ENCODE data around the gene OR1K1. TPM values are rescaled to one million over a fixed set of nuclear protein-coding genes. Genes with fewer than 3 reads are reported as not detected.
A peak's percentile ranks its signal among the peaks of the same experiment; 100 is the strongest.
"Not testable (repeated sequence)": the region's sequence is repeated elsewhere in the genome, so short reads cannot be mapped to it uniquely, and the experiment has no call there.

Gene OR1K1
- total RNA-seq, 2 donors from 2014 or later: not detected

DNA sequence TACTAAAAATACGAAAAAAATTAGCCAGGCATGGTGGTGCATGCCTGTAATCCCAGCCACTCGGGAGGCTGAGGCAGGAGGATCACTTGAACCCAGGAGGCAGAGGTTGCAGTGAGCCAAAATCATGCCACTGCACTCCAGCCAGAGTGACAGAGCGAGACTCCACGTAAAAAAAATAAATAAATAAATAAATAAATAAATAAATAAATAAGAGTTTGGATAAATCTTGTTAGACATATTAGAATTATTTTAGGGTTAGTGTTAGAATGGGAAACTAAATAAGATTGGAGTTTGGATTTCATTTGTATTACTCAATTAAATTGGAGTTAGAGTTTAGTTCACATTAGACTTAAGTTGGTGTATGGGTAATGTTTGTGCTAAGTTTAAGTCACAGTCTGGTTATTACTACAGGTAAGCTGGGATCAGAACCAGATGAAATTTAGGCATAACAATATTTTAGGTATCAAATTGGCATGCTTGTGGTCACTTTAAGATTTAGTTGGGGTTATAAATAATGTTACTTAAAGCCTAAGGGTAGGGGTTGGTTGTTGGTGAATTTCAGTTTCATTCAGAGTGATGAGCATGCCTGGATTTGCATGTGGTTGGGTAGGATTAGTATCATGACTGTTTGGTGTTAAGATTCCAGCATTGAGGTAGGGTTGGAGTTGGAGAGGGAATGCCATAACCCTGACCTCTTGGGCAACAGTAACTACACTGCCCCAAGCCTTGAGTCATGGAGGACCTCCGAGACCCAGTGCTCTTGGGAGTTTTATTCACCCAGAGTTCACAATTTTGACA is 7.9 kb upstream of the OR1K1 start:
- Mint-ChIP-seq H3K36me3 (ENCODE audit: low read depth) (peaks cover 7% of the 10 kb centered on the region), H3K4me1 (peaks cover 2% of the 10 kb centered on the region), H3K27ac (no peak overlapping the region), H3K27me3 (no peaks in the 10 kb centered on the region), H3K4me3 (no peak overlapping the region)
- no peaks in the 10 kb centered on the region for H3K9me3 ChIP-seq (ENCODE audit: control insufficient read depth, low read length, poor library complexity, severe bottlenecking)
- DNase-seq (no peak), ATAC-seq (no peak)

GRCh38 chr9:122797316-122798063 is 2.4 kb upstream of the OR1K1 start:
- ATAC-seq (no peak), DNase-seq (no peak)
- Mint-ChIP-seq H3K4me3 (no peak overlapping the region), H3K4me1 (no peaks in the 10 kb centered on the region), H3K27me3 (no peaks in the 10 kb centered on the region), H3K36me3 (ENCODE audit: low read depth) (no peaks in the 10 kb centered on the region), H3K27ac (no peak overlapping the region)
- H3K9me3 ChIP-seq (ENCODE audit: control insufficient read depth, low read length, poor library complexity, severe bottlenecking): no peaks in the 10 kb centered on the region

- DNase-seq: no peak
- no peaks in the 10 kb centered on the region for H3K27me3 Mint-ChIP-seq
- no peaks in the 10 kb centered on the region for H3K9me3 ChIP-seq (ENCODE audit: control insufficient read depth, low read length, poor library complexity, severe bottlenecking)
- H3K27ac Mint-ChIP-seq: no peak overlapping the region
- peaks cover 5% of the 10 kb centered on the region for H3K36me3 Mint-ChIP-seq (ENCODE audit: low read depth)
- H3K4me1 Mint-ChIP-seq: peaks cover 15% of the 10 kb centered on the region
- no peak overlapping the region for H3K4me3 Mint-ChIP-seq
- ATAC-seq: no peak
Observed at GRCh38 chr9:122806661-122807060, 6.7 kb downstream of the OR1K1 start.

DNA sequence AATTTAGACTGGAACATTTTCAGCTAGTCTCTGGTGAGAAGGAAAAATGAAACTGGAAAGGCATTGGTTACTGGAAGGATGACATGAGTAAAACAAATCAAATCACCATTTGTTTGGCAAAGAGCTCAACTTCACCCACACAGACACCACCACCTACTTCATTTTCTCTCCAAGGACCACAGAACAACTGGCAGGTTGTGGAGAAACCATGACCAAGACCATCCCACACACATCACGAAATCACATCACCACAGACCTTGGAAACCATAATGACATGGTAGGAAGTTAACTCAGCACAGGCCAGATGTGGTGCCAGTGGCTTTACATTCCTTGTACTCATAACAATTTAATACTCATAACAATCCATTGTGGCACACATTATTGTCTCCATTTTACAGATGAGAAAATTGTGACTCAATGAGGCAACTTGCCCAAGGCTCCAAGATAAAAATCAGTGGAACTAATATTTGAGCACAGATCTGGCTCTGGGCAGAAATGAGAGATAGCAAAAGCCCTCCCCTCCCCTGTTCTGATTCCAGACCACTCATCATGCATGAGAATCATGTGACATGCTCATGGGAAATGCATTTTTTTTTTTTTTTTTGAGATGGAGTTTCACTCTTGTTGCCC is 7.5 kb downstream of the OR1K1 start:
- ATAC-seq: no peak
- Mint-ChIP-seq H3K4me3 (no peak overlapping the region), H3K27ac (peak overlapping the region; percentile 14), H3K27me3 (no peaks in the 10 kb centered on the region), H3K4me1 (peaks cover 15% of the 10 kb centered on the region), H3K36me3 (ENCODE audit: low read depth) (peaks cover 5% of the 10 kb centered on the region)
- H3K9me3 ChIP-seq (ENCODE audit: control insufficient read depth, low read length, poor library complexity, severe bottlenecking): no peaks in the 10 kb centered on the region
- no peak for DNase-seq

DNA sequence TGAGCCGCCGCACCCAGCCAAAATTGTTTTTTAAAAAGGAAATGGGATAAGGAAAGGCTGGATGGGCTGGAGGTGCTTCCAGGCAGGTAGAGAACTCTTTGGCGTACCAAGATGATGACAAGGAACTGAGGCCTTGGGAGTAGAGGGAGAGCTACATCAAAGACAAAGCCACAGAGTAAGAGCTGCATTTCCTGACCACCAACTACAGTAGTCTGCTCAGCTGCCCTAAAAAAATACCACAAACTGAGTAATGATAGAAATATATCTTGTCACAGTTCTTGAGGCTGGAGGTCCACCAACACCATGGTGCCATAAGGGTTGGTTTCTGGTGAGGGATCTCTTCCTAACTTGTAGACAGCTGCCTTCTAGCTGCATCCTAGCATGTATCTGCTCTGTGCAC is 8.2 kb downstream of the OR1K1 start:
- Mint-ChIP-seq H3K36me3 (ENCODE audit: low read depth) (peaks cover 3% of the 10 kb centered on the region), H3K27me3 (no peaks in the 10 kb centered on the region), H3K27ac (no peak overlapping the region), H3K4me3 (no peak overlapping the region), H3K4me1 (peaks cover 11% of the 10 kb centered on the region)
- ATAC-seq (peak; percentile 68), DNase-seq (no peak)
- no peaks in the 10 kb centered on the region for H3K9me3 ChIP-seq (ENCODE audit: control insufficient read depth, low read length, poor library complexity, severe bottlenecking)

DNA sequence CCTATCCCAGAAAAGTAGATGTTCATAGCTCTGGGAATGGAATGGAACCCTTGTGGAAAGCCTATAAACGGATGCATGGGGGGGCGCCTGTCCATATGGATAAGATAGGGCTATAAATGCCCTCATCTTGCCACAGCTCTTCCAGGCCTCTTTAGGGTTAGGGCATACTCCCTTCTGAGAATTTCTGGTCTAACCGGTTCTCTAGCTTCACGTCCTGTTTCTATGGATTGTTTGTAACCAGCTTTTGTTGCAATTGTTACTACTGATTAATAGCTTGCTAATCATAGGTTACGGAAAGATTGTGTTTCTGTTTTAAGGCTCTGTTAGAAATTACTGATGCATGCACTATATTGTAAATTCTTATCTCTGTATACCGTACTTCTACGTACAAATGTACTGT is 9.3 kb downstream of the OR1K1 start:
- not testable (repeated sequence) for ATAC-seq; H3K9me3 ChIP-seq (ENCODE audit: control insufficient read depth, low read length, poor library complexity, severe bottlenecking); H3K36me3 Mint-ChIP-seq (ENCODE audit: low read depth); DNase-seq; H3K27ac Mint-ChIP-seq; H3K4me3 Mint-ChIP-seq; H3K27me3 Mint-ChIP-seq
- H3K4me1 Mint-ChIP-seq: peaks cover 10% of the 10 kb centered on the region

- peak; percentile 91 for ATAC-seq
Observed at GRCh38 chr9:122810306-122810946, 10.5 kb downstream of the OR1K1 start.

DNA sequence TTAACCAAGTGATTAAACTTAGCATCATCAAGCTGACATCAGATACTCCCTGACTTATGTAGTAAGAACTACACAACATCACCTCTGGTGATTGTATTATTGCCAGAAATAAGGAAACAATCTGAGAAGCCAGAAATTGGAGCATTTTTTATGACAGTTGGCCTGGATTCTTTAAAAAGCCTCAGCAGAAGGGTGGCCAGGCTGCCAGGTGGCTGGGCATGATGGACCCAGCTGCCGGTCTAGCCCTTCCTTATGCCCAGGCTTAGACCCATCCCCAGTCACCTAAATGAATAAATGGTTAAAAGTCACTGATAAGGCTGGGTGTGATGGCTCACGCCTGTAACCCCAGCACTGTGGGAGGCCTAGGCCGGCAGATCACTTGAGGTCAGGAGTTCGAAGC is 12.8 kb downstream of the OR1K1 start:
- Mint-ChIP-seq H3K36me3 (ENCODE audit: low read depth) (no peaks in the 10 kb centered on the region), H3K27ac (no peak overlapping the region), H3K4me1 (peaks cover 15% of the 10 kb centered on the region), H3K4me3 (no peak overlapping the region), H3K27me3 (no peaks in the 10 kb centered on the region)
- no peaks in the 10 kb centered on the region for H3K9me3 ChIP-seq (ENCODE audit: control insufficient read depth, low read length, poor library complexity, severe bottlenecking)
- no peak for DNase-seq
- ATAC-seq: no peak

More at GRCh38 chr9:122810306-122810946, 10.5 kb downstream of the OR1K1 start:
- no peak overlapping the region for H3K27ac Mint-ChIP-seq
- no peaks in the 10 kb centered on the region for H3K27me3 Mint-ChIP-seq
- no peaks in the 10 kb centered on the region for H3K36me3 Mint-ChIP-seq (ENCODE audit: low read depth)
- H3K9me3 ChIP-seq (ENCODE audit: control insufficient read depth, low read length, poor library complexity, severe bottlenecking): no peaks in the 10 kb centered on the region
- DNase-seq: peak; percentile 51 to 62 (median 56)
- peaks cover 9% of the 10 kb centered on the region for H3K4me1 Mint-ChIP-seq
- no peak overlapping the region for H3K4me3 Mint-ChIP-seq

- Mint-ChIP-seq H3K36me3 (ENCODE audit: low read depth) (no peaks in the 10 kb centered on the region), H3K4me3 (no peak overlapping the region), H3K27me3 (no peaks in the 10 kb centered on the region), H3K4me1 (peaks cover 12% of the 10 kb centered on the region), H3K27ac (peak overlapping the region; percentile 94)
- H3K9me3 ChIP-seq (ENCODE audit: control insufficient read depth, low read length, poor library complexity, severe bottlenecking): no peaks in the 10 kb centered on the region
- DNase-seq: no peak
- no peak for ATAC-seq
Observed at GRCh38 chr9:122814545-122814944, 14.6 kb downstream of the OR1K1 start.

DNA sequence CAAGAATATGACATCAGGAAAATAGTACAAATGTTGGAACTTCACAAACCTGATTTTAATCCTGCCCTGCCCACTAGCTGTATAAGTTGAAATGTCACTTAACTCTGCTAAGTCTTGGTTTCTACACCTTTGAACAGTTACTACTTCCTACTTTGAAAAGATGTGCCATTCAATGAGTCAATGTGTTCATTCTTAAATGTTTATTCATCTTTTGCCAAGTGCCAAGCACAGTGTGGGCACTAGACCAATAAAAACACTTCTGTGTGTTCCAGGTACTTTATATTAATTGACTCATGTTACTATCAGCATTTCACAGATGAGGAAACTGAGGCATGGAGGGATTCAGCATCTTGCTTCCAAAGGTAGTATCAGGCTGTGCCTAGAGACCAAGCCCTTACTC is 15.6 kb downstream of the OR1K1 start:
- no peaks in the 10 kb centered on the region for H3K27me3 Mint-ChIP-seq
- peaks cover 15% of the 10 kb centered on the region for H3K4me1 Mint-ChIP-seq
- ATAC-seq (no peak), DNase-seq (no peak)
- H3K36me3 Mint-ChIP-seq (ENCODE audit: low read depth): no peaks in the 10 kb centered on the region
- H3K4me3 Mint-ChIP-seq: no peak overlapping the region
- H3K9me3 ChIP-seq (ENCODE audit: control insufficient read depth, low read length, poor library complexity, severe bottlenecking): no peaks in the 10 kb centered on the region
- peak overlapping the region; percentile 94 for H3K27ac Mint-ChIP-seq

- H3K4me3 Mint-ChIP-seq: peak overlapping the region; percentile 83
- ATAC-seq: peak; percentile 90
- H3K4me1 Mint-ChIP-seq: peaks cover 15% of the 10 kb centered on the region
- no peaks in the 10 kb centered on the region for H3K9me3 ChIP-seq (ENCODE audit: control insufficient read depth, low read length, poor library complexity, severe bottlenecking)
- no peaks in the 10 kb centered on the region for H3K36me3 Mint-ChIP-seq (ENCODE audit: low read depth)
- no peaks in the 10 kb centered on the region for H3K27me3 Mint-ChIP-seq
- peak overlapping the region; percentile 94 for H3K27ac Mint-ChIP-seq
- peak in 2 of 3 donors; percentile 15 to 26 for DNase-seq
Observed at GRCh38 chr9:122816163-122816867, 16.4 kb downstream of the OR1K1 start.

GRCh38 chr9:122819326-122819725 is 19.4 kb downstream of the OR1K1 start:
- no peaks in the 10 kb centered on the region for H3K9me3 ChIP-seq (ENCODE audit: control insufficient read depth, low read length, poor library complexity, severe bottlenecking)
- Mint-ChIP-seq H3K27ac (peak overlapping the region; percentile 77), H3K27me3 (no peaks in the 10 kb centered on the region), H3K36me3 (ENCODE audit: low read depth) (peaks cover 2% of the 10 kb centered on the region), H3K4me3 (no peak overlapping the region), H3K4me1 (peaks cover 22% of the 10 kb centered on the region)
- DNase-seq (no peak), ATAC-seq (no peak)
